GM12865 (cell line): ENCODE results near the gene MMGT1.

ENCODE experiments used
- DNase-seq: peaks from one replicate; pipeline ENCODE4 v3.0.0; 2010; ENCODE audit warnings: low read depth
- H3K4me3 ChIP-seq: 2 replicates; pipeline ENCODE4 v1.5.1; 2011; ENCODE audit warnings: mild to moderate bottlenecking, low read depth, low read length, control low read depth
- CTCF ChIP-seq: IDR thresholded peaks from 2 replicates; pipeline ENCODE4 v1.5.1; 2011; ENCODE audit warnings: low read length, control low read depth, low read depth, inconsistent platforms; ENCODE audit not compliant: insufficient read depth; ENCODE audit errors: missing control alignments

Gene MMGT1

GRCh38 chrX:135977611-135978010 is 3.8 kb upstream of the MMGT1 start:
- H3K4me3 ChIP-seq: no peak overlapping the region
- TF ChIP-seq CTCF: no peak
- no peak for DNase-seq

- TF ChIP-seq CTCF: no peak
- no peak overlapping the region for H3K4me3 ChIP-seq
- DNase-seq: no peak
These were observed 1.6 kb upstream of the MMGT1 start for GRCh38 chrX:135975421-135975820.

GRCh38 chrX:135974279-135974856 is 580 bp upstream of the MMGT1 start:
- H3K4me3 ChIP-seq: peak overlapping the region; percentile 54
- DNase-seq: peak; percentile 84
- TF ChIP-seq CTCF: no peak

GRCh38 chrX:135973025-135973547 is 702 bp downstream of the MMGT1 start:
- peak overlapping the region; percentile 80 for H3K4me3 ChIP-seq
- DNase-seq: peak; percentile 24
- TF ChIP-seq CTCF: no peak

GRCh38 chrX:135951291-135951690 is 22.5 kb downstream of the MMGT1 start:
- no peak for DNase-seq
- H3K4me3 ChIP-seq: no peak overlapping the region
- TF ChIP-seq CTCF: no peak

GRCh38 chrX:135944486-135944885 is 29.3 kb downstream of the MMGT1 start:
- no peak overlapping the region for H3K4me3 ChIP-seq
- no peak for TF ChIP-seq CTCF
- DNase-seq: no peak
